ENCODE measurements around the gene ATP7B.
A peak's percentile ranks its signal among the peaks of the same experiment; 100 is the strongest.
"Not testable (repeated sequence)": the region's sequence is repeated elsewhere in the genome, so short reads cannot be mapped to it uniquely, and the experiment has no call there.

The ATP7B gene

GRCh38 chr13:51922771-51923480, 88.3 kb downstream of the ATP7B start:
- DNase-seq (ENCODE audit: low spot score) = no peak

- DNase-seq (ENCODE audit: low spot score) = peak; percentile 14
Observed at GRCh38 chr13:51921790-51922740, 89.2 kb downstream of the ATP7B start.

GRCh38 chr13:51920786-51921185, 90.5 kb downstream of the ATP7B start:
- DNase-seq (ENCODE audit: low spot score) = no peak

- no peak for DNase-seq (ENCODE audit: low spot score)
Observed at GRCh38 chr13:51920267-51920666, 91.0 kb downstream of the ATP7B start.

GRCh38 chr13:51919531-51919930, 91.7 kb downstream of the ATP7B start:
- DNase-seq (ENCODE audit: low spot score) = no peak

GRCh38 chr13:51916962-51917361, 94.3 kb downstream of the ATP7B start:
- DNase-seq (ENCODE audit: low spot score) = no peak

- DNase-seq (ENCODE audit: low spot score) = no peak
Observed at GRCh38 chr13:51916051-51916818, 95.0 kb downstream of the ATP7B start.

GRCh38 chr13:51914137-51914493, 97.1 kb downstream of the ATP7B start:
- DNase-seq (ENCODE audit: low spot score) = no peak

- no peak for DNase-seq (ENCODE audit: low spot score)
Observed at GRCh38 chr13:51913421-51914136, 97.7 kb downstream of the ATP7B start.

GRCh38 chr13:51912511-51913225, 98.6 kb downstream of the ATP7B start:
- DNase-seq (ENCODE audit: low spot score) = no peak

- DNase-seq (ENCODE audit: low spot score) = no peak
Observed at GRCh38 chr13:51912091-51912490, 99.2 kb downstream of the ATP7B start.

GRCh38 chr13:51910508-51910907, 100.7 kb downstream of the ATP7B start:
- DNase-seq (ENCODE audit: low spot score) = no peak

GRCh38 chr13:51909265-51909664, 102.0 kb downstream of the ATP7B start:
- DNase-seq (ENCODE audit: low spot score) = not testable (repeated sequence)

GRCh38 chr13:51907040-51907732, 104.1 kb downstream of the ATP7B start:
- no peak for DNase-seq (ENCODE audit: low spot score)

- no peak for DNase-seq (ENCODE audit: low spot score)
Observed at GRCh38 chr13:51906581-51906980, 104.7 kb downstream of the ATP7B start.

- no peak for DNase-seq (ENCODE audit: low spot score)
Observed at GRCh38 chr13:51905787-51906186, 105.5 kb downstream of the ATP7B start.

GRCh38 chr13:51902776-51903175, 108.5 kb downstream of the ATP7B start:
- DNase-seq (ENCODE audit: low spot score) = no peak

- no peak for DNase-seq (ENCODE audit: low spot score)
Observed at GRCh38 chr13:51900471-51900870, 110.8 kb downstream of the ATP7B start.

- DNase-seq (ENCODE audit: low spot score) = peak; percentile 63
Observed at GRCh38 chr13:51895906-51896888, 115.1 kb downstream of the ATP7B start.

Data from hematopoietic multipotent progenitor cell treated with erythropoietin and hydrocortisone succinate and interleukin-3 and kit ligand, for 15 days (in vitro differentiated cells).